Measurements from ENCODE around the gene STUM.
A peak's percentile ranks its signal among the peaks of the same experiment; 100 is the strongest.

Gene STUM

DNA sequence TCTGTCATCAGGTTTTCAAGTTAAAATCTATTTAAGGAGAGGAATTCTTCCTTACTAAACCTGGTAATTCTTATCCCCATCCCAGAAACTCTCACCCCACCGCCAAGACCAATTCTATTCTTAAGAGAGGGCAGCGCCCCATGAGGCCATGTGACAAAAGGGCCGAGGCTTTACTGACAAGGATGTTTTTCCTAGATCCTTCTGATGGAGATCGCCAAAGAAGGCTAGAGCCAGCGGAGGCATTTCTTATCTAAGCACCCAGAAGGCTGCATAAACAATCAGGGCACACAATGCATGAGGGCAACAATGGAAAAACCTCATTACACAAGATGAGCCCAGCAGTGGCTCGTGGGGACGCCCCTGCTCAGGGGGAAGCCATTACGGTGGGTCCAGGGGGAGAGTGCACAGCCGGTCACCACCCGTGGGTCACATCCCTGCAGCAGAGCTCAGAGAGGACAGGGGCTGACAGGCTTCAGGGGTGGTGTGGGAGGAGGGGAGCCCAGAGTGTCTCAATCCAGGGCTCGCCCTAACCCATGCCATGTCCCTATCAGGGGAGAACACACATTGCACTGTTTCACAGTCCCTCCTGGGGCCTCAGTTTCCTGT, 101.8 kb downstream of the STUM start:
- DNase-seq (ENCODE audit: low spot score) (no peak), FAIRE-seq (no peak)

DNA sequence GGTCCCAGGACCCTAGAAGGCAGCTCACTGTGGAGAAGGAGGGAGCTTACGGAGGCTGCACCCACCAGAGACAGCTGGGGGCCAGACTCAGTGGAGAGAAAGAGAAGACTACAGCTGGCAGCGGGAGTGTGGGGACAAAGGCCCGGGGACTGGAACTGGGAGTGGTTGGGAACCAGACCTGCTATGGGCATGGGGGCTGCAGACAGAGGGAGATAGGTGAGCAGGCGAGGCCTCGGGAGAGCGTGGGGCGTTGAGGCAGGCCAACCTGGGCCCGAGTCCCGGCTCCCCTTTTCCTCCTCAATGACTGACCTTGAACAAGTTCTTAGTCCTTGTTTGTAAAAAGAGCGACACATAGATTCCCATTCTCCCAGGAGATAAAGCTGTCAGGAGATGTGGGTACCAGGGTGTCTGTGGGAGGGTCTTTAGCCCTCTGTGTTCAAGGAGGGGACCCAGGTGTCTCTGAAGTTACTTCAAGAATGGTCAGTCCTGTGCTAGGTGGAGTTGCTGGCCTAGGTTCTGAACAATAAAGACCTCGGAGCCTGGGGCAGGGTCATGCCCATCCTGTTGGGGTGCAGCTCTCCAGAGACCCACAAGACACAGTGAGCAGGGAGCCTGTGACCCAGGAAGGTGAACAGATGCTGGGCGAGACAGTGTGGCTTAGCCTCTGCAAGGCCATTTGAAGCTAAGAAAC, 102.6 kb downstream of the STUM start:
- FAIRE-seq (no peak), DNase-seq (ENCODE audit: low spot score) (no peak)

DNA sequence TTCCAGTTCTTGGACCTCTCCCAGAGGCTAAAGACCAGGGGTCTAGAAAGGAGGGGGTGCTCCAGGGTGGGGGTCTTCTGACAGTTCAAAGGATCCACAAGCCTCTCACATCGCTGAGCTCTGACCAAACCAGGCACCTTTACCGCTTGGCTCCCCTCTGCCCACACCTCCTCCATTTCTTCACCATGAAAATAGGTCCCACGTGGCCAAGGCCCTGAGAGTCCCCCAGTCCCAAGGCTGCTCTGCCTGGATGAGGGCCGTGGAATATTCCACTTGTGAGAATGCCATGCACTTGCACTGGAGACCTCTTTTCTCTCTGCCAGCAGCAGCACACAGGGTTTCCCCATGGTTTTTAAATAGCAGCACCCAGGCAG, 103.2 kb downstream of the STUM start:
- DNase-seq (ENCODE audit: low spot score) (no peak), FAIRE-seq (no peak)

DNA sequence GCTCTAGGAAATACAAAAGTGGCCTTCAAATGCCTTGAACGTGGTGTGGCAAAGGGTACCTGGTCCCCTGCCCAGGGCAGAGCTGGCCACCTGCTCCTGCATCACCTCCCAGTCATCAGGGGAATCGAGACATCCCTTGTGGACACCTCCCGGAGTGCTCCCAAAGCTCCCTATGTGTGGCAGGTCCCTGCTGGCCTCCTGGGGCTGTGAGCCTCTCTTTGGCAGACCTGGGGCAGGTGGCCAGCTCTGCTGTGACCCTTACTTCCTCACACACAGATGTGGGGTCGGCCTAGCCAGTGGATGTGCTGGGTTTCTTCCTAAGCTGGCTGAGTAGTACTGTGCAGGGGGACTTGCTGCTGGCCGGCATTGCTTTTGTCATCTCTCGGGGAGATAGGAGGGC, 104.0 kb downstream of the STUM start:
- FAIRE-seq = no peak

DNA sequence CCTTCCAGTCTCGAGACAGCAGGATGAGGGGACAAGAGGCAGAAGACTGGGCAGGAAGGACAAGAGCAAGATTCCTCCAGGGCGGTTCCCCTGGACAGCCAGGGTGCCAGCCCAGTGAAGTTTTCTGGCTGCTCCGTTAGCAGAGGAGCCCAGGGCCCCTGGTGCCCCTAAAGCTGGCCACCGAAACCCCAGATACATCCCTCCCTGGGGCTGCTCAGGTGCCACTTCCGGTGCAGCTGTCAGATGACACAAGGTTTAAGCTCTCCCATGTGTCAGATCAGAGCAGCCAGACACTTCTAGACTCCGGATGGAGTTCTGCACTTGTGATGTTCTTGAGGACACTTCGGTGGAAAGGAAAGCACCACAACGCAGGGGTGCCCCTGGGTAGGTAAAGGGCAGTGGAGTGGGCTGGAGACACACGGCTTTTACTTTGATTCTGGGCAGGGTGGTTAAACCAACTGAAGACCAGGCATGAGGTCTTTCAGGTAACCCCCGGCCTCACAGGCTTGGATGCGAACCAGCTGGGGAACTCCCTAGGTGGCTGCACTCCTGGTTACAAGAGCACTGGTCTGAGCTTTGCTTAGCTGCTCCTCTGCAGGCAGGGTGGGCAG, 104.9 kb downstream of the STUM start:
- no peak for DNase-seq (ENCODE audit: low spot score)
- no peak for FAIRE-seq

More for the DNA sequence above, 104.0 kb downstream of the STUM start:
- no peak for DNase-seq (ENCODE audit: low spot score)

DNA sequence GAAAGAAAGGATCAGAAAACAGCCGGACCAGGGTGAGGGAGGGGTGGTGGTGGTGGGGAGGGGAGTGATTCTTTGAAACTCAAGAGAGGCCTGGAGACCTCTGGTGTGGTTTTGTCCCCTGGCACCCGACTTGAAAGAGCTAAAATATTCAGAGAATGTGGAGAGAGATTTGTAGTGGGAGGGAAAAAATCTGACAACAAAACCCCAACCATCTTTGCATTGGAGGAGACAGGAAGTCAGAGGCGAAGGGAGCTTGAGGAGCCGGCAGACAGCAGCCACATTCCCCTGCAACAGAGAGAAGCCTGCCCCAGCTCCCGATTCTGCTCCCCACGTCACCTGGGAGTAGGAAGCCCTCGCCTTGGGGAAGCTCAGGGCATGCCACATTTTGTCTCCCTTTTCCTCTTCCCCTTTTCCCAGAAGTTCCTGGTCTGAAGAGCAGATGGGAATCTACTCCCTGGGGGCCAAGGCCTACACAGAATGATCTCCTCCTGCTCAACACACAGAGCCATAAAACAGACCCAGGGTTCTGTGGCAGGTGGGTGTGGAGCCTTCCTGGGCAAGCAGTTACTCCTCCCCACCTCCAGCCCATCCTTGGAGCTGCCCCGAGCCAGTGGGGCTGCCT, 105.6 kb downstream of the STUM start:
- FAIRE-seq (no peak), DNase-seq (ENCODE audit: low spot score) (peak; percentile 54)

DNA sequence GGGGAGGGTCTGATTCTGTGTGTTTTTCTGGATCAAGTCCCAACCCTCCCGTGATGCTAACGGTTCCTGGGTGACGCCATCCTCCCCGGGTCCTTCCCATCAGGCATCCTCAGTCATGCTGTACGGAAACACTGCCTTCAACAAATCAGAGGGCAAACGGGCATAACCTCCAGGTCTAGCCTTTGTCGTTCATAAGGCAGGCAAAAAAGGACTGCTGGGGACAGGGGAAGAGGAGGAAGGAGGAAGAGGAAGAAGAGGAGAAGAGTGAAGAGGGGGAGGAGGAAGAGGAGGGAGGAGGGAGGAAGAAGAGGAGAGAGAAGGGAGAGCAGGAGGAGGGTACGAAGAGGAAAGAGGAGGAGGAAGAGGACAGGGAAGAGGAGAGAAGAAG, 106.1 kb downstream of the STUM start:
- DNase-seq (ENCODE audit: low spot score) = no peak
- FAIRE-seq = no peak

DNA sequence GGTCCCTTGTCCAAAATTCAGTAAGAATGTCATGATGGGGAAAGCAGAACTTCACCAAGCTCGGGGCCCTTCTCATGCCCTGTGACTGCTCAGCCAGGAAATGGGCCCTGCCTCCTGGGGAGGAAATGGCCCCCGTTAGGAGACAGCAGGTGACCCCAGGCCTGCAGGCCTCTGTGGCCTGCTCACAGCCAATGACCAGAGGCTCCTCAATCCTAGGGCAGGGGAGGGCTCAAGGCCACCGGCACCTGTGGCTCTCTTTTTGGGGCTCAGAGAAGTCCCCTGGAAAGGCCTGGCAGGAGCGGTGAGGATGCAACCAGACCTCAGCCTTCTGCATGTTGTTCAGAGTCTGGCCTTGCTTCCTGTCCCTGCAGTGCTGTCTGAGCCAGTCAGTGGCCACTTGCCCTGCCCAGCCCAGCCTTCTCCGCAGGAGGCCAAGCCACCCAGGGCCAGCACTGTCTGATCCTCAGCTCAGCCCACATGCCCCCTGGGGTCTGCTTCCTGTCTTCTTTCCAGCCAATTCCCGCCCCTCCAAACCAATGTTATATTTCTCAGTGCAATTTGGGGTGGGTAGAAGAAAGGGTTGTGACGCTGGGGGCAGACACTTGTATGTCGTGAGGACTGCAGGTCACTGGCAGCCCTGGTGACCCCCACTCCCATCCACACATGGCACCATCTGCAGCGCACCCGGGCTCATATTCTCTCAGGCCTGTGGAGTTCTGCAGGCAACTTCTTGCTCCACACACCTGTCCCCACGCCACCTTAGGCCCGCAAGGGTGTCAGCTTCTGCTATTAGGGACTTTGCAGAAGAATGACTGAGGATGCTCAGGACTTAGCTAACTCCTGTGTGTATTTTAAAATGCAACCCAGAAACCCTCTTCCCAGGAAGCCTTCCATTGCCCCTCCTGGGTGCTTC, 106.9 kb downstream of the STUM start:
- FAIRE-seq (no peak), DNase-seq (ENCODE audit: low spot score) (no peak)

DNA sequence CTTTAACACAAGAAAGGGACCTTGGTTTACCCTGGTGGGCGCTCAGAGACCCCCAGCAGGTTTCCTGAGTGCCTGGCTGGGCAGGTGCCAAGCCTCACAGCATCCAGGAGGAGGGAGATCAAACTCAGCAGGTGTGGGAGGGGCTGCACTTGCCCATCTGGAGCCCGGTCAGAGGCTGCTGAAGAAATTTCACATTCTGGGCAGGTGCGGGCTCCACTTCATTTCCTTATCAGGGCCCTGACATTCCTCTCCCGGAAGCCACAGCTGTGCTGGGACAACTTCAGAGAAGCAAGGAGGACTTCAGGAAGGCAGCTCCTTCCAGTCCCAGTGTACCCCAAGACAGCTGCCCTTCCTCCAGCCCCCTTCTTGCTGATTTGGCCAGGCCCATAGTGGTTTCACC, 107.6 kb downstream of the STUM start:
- DNase-seq (ENCODE audit: low spot score) = no peak
- no peak for FAIRE-seq

DNA sequence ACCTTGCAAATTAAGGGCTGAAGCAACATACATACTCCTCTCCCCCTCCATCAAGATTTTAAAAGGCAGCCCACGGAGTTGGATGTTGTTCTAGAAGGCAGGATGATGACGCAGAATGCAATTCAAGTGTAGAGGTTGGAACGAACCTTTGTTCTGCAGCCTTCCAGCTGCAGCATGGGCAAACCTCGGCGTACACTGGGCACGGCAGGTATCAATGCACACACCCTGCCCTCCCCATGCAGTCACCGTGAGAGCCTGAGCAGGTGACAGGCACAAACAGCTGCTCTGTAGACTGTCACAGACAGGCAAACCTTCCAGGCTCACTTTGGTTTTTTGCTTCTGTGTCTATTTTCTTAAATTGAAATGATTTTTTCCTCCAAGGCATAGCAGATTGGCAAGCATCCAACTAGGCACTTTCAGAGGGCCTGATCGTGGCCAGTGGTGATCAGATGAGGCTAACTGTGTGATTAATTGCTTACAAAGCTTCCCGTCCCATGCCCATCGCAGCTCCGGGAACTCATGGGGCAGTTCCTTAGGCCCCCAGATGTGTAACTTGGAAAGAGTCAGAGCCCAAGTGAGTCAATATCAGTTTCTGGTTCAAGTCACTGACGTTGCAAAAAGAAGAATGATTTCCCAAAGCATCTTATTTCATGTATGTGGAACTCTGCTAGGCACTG, 108.2 kb downstream of the STUM start:
- DNase-seq (ENCODE audit: low spot score) = no peak
- no peak for FAIRE-seq

DNA sequence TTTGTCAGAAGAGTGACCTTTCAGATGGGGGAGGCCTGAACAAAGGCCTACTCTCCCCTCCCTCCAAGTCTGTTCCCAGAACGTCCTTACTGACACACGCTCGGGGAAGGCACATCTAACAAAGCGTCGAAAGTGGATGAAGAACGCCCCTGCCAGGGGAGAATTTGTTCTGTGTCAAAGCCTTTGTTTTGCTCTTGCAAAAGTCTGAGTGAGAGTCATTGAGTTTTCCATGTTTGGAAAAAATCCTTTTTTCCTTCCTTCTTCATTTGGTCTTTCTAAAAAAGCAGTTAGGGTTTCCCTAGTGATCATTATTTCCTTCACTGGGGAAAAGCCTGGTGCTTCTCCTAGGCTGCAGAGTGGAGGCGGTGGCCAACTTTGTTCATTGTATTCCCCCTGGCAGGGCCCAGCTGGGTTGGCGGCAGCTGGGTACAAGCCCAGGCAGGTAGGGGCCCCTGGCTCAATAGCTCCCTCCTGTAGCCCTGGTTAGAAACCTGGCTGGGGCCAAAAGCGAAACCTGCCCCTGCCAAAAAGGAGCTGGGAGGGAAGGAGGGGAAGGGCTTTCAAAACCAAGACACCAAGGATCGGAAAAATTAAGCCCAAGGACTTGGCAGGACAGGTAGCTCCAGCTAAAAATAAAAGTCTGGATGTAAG, 109.5 kb downstream of the STUM start:
- FAIRE-seq (no peak), DNase-seq (ENCODE audit: low spot score) (no peak)

DNA sequence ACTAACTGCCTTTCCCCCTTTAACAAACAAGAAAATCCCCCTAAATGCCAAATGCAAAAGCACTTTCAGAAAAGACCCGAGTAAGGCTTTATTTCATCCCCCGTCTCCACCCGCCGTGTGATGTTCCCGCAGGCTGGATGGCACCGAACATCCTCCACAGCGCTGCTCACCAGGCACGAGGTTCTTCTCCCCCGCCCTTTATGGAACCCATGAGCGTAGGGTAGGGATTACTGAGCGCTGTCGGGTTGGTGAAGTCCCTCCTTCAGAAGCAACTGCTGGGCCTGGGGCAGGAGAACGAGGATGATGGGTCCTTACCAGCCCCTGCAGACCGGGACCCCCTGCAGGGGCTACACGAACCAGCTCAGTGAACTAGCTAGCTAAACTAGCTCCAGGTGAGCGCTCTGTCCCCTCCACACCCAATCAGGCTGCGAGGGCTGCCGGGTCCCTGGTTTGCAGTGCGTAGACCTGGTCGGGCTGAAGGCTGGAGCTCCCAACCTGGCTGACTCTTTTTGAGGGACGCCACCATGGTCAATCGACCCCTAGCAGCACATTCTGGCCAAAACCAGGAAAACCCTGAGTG, 110.1 kb downstream of the STUM start:
- DNase-seq (ENCODE audit: low spot score) = no peak
- no peak for FAIRE-seq

All from urothelium cell line (cell line).